Ramos (cell line): ENCODE results near the gene ENKUR.
"Not testable (repeated sequence)": the region's sequence is repeated elsewhere in the genome, so short reads cannot be mapped to it uniquely, and the experiment has no call there.

Experiments used
- in situ Hi-C: fragments of 300-500 bp; cut with MboI; formaldehyde crosslinking; loops from one replicate; pipeline ENCODE4 v1.14.3; 2022; ENCODE audit warnings: low sequenced_read_pairs; ENCODE audit not compliant: unreplicated experiment

Gene ENKUR

GRCh38 chr10:25026463-25026862 lies 10.5 kb upstream of the ENKUR start:
- in situ Hi-C loops = no loop called here

GRCh38 chr10:25024528-25024927 lies 8.6 kb upstream of the ENKUR start:
- in situ Hi-C loops = no loop called here

DNA sequence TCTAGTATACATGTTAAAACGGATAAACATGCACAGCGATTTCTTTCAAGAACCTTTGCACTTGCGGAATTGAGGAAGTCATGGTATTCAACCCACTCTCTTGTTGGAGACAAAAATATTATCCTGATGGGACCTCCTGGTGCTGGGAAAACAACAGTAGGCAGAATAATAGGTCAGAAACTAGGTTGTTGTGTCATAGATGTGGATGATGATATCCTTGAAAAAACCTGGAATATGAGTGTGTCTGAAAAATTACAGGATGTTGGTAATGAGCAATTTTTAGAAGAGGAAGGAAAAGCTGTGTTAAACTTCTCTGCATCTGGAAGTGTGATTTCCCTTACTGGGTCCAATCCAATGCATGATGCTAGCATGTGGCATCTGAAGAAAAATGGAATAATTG lies 7.3 kb upstream of the ENKUR start:
- in situ Hi-C loops = no loop called here

DNA sequence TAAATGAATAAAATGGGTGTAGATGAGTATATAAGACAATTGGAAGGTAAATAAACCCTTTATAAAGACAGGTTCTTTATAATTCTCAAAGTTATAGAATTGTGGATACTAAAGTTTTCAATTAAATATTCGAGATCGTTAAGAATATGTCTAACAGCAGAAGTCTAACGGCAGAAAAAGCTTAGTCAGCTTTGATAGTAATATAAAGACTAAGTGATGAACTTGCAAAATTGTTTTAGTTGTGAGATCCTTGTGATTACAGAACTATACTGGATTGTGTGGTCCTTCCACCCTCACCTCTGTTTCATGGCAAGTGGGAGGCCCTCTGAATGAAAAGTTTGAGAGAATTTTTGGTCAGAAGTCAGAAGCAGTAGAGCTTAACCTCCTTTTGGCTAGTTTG lies 2.7 kb upstream of the ENKUR start:
- in situ Hi-C loops = no loop called here

GRCh38 chr10:25017661-25018060 lies 1.7 kb upstream of the ENKUR start:
- in situ Hi-C loops = no loop called here

DNA sequence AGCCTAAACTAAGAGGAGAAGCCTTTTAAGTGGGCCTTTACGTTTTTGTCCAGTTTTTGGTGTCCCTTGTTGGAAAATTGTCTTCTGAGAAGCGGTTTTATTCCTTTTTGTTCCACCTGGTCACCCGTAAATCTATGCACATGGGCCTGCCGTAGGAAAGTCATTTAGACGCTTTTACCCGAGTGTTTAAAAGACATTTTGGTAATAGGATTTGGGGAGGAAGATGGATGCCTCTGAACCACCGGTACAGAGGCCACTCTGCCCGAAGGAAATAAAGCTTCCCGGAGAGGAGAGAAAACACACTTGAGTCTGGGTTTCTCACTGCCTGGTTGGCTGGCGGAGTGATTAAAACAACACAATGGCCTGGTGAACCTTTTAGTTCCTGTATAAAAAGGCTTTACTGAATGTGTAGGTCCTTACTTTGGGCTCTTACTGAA lies 1.2 kb upstream of the ENKUR start:
- in situ Hi-C loops = no loop called here

DNA sequence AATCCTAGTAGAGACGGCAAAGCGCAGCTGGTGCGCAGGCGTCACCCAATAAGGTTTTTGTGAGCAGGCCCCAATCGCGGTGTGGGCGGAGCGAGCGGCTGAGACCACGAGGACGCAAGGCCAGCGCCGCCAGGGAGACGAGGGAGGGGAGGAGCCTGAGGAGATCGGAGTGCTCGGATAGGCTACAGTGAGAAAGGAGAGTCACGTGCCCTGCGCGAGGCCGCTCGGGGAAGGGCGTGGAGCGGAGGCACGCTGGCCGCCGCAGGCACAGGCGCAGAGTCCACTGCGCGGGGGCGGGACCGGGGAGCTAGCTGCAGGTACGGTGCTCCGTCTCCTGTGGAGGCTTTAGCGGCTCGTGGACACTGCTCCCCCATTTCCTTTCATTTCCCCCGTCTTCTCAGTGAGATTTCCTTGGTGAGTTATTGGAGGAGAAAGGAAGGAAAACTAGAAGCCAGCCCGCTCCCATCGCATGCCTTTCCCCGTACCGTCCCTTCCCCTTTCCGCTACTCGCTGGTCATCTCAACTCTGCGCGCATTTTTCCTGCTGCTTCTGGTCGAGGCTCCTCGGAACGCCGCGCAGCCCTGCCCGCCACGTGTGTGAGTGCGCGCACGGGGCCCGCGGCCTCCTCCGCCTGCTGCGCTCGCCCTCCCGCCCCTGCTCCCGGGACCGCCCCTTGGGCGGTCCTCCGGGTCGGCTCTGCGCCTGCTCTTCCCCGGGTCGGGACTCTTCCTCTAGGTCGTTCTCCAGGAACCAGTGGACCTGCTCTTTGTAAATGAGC lies 607 bp upstream of the ENKUR start, which contains the start of gene THNSL1:
THNSL1 (plus strand) TSS at position 237 of the 778 bp plus-strand sequence. CDS start 6,612 bp downstream, outside the sequence.
- in situ Hi-C loops = no loop called here

DNA sequence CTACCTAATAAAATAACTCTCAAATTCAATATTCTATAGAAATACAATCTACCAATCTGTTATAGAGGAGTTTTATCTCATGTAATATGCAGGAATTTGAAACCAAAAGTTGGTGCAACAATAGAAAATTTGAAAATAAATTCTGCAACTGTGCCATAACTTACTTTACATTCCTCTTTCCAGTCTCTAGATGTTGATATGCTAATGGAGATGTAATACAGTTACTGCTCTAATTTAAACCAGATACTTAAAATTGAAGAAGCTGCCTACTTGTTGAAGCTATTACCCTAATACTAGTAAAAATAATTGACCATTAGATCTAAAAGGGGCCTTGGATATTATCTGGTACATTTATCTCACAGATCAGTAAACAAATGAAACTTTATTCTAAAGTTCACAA lies 1.4 kb downstream of the ENKUR start:
- in situ Hi-C loops = no loop called here

DNA sequence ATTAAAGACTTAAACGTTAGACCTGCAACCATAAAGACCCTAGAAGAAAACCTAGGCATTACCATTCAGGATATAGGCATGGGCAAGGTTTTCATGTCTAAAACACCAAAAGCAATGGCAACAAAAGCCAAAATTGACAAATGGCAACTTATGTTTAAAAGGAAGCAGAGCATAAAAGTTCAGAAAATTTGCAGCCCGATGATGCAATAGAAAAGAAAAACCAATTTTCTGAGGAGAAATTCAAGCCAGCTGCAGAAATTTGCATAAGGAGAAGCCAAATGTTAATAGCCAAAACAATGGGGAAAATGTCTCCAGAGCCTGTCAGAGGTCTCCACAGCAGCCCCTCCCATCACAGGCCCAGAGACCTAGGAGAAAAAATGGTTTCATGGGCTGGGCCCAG lies 4.4 kb downstream of the ENKUR start:
- in situ Hi-C loops = not testable (repeated sequence)

- in situ Hi-C loops = no loop called here
These were observed 17.9 kb downstream of the ENKUR start for GRCh38 chr10:24998044-24998443.

DNA sequence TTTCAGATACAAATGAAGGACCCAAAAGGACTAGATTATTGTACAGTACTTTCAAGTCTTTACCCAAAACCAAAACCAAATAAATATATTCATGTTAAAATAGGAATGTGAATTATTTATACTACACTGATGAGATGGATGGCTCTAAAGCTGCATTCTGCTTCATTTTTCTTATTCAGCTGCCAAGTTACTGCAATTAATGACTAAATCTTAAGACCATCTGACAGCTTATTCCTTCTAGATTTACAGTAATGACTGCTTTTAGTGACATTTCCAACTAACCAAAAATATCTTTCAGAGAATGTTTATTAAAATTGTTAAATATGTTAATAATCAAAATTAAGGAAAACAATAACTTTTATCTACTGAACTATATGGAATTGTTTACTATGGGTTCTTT lies 20.9 kb downstream of the ENKUR start:
- in situ Hi-C loops = no loop called here

DNA sequence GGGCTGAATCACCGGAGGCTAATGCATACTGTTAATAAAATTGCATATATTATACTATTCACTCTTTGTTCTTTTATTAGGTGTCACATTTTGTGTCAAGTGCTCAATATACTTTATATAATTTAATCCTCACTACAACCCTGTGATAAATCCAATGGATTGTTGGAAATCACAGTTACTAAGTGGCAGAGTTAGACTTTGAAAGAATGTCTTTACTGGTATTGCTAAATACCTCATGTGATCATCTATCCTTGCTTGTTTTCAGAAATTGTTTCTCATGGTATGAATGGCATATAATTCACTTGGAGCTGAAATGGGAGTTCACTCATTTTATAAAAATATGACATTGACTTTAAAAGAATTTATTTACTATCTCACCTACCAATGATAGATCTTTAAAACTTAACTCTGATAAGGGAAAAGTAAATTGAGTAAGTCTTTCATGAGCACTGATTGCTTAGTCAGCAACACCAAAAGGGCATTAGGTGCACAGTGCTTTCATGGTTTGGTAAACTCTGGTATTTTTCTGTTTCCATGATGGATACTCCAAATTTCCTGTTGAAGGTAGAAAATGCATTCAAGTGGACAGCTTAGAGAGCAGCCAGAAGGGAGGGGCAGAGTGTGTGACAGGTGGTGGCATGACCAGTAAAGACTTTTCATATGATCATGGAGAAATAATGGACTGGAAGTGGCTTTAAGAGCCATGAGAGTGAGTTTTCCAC lies 22.6 kb downstream of the ENKUR start:
- in situ Hi-C loops = no loop called here

GRCh38 chr10:24992512-24993133 lies 23.3 kb downstream of the ENKUR start:
- in situ Hi-C loops = no loop called here

- in situ Hi-C loops = no loop called here
These were observed 24.7 kb downstream of the ENKUR start for GRCh38 chr10:24991298-24991697.

- in situ Hi-C loops = no loop called here
These were observed 26.1 kb downstream of the ENKUR start for GRCh38 chr10:24989867-24990266.

- in situ Hi-C loops = no loop called here
These were observed 26.9 kb downstream of the ENKUR start for GRCh38 chr10:24988831-24989640.

DNA sequence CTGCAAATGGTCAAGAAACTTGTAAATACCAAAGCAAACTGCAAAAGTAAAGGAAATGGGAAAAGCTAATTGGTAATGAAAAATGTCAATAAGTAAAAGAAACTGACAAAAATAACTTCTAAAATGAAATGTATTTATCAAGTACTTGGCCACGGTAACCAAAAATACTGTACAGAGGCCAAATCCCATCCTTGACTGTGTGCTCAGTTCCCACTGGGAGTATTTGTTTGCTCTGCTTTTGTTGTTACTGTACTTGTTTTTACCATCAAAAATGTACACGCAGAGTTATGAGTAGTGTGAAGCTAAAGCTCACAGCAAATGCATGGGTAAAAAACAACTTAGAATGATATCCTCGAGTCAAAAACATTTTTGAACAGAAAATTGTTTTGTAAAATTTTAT lies 31.1 kb downstream of the ENKUR start:
- in situ Hi-C loops = no loop called here

DNA sequence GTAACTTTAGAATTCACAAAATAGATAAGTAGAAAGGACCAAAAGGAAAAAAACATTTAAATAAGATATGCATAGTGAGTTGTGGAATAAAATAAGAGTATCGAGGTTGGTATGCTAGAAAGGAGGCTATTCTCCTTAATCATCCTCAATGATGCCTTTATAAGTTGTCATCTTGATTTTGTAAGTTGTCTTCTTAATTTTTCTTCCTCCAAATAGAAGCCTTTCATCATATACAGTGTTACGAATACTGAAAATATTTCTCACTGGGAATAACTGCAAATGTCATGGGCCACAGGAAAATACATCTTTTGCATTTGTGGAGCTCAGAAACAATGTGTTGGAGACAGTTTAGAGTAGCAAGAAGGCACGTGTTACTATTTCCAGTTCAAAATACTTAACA lies 32.0 kb downstream of the ENKUR start:
- in situ Hi-C loops = no loop called here

DNA sequence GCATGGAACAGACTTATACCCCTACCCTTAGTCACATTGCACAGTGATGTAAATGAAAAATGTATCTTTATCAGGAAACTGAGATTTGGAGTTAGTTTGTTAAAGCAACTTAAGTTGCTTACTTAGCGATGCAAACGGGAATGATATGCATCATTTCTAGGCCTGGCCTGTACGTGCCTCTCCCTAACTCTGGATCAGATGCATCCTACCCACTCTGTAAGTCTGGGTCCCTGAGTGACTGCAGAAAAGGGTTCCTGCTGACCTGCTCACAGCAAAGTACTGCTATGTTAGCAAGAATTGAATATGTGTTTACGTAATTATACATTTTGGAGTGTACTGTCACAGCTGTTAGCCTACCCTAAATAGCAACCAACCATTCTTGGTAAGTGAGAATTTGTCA lies 32.8 kb downstream of the ENKUR start:
- in situ Hi-C loops = no loop called here

DNA sequence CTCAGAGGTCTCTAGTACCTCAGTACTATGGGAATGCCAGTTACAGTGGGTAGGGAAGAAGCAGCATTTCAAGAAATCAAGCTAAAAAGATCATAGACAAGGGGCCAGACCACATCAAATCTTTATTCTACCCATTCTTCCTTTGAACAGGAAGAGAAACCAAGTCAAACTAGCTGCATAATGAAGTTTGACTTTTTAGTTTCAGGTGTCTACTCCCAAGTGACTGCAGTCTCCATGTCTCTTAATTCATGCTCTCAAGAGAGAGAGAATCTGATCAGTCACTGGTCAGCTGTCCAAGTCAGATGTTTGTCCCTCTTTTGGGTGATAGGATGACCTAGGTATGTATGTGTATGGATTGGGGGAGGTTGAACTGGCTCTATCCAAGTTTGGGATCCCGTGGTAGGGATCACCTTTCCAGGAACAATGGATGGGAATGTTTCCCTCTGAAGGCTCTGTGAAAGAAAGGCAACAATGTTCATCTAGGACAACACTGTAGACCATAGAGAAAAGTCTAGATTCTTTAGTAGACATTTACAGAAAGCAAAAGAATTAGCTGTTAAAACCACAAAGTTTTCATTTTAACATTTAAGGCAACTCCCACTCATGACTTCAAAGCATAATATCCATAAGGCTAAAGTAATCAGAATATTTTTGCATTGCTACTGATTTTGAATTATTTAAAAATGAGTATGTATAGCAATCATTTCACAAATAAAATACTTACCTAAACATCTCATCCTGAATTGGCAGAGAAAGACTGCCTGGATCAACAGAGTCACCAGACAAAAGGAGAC lies 33.4 kb downstream of the ENKUR start:
- in situ Hi-C loops = no loop called here
